ENCODE data around the gene TMX4.

GRCh38 chr20:8061861-8062518, 42.4 kb upstream of the TMX4 start:
- TF ChIP-seq EZH2phosphoT487 (IDR thresholded peaks at IDR 0.05; ENCODE audit: insufficient read depth, low read depth): no peak
- TF ChIP-seq EZH2 (IDR thresholded peaks at IDR 0.05; ENCODE audit: insufficient read depth, poor library complexity, severe bottlenecking): no peak
